SK-N-SH (cell line): Measurements from ENCODE around the gene MELTF. TPM values are rescaled to one million over a fixed set of nuclear protein-coding genes. Genes with fewer than 3 reads are reported as not detected.

Experiments used
- CTCF ChIA-PET: fragments of 300-600, 350-600 bp; formaldehyde crosslinking; extraction: SDS; loops from one replicate; lab custom pipeline; 2021; lab: Yijun Ruan, JAX
- POLR2A ChIA-PET: fragments of 350-600 bp; sonication (Branson Sonifier 250); formaldehyde crosslinking; extraction: SDS; loops from one replicate; lab custom pipeline; 2020; ENCODE audit warnings: antibody characterized with exemption, inconsistent platforms; lab: Yijun Ruan, JAX
- DNase-seq: peaks from one replicate; pipeline ENCODE4 v3.0.0; 2012
- H2AFZ ChIP-seq: fragments of 200-600 bp; sonication (generic); 2 replicates; pipeline ENCODE4 v1.8.1; 2016; ENCODE audit warnings: antibody characterized with exemption, mild to moderate bottlenecking, low read depth
- H3F3A ChIP-seq: fragments of 200-600 bp; sonication (generic); replicated peaks from 2 replicates; pipeline ENCODE3; 2016; ENCODE audit warnings: antibody characterized with exemption, mild to moderate bottlenecking; ENCODE audit not compliant: insufficient read depth
- H3K27ac ChIP-seq, 2 experiments: fragments of 200-500 bp in 1 of 2; fragments of 200-600 bp in 1 of 2; sonication (Bioruptor generic) in 1 of 2; sonication (generic), shearing (Covaris generic) in 1 of 2; 2 replicates each; pipeline versions ENCODE4 v1.5.1 to v1.6.1; 2014 to 2016; ENCODE audit warnings: low read depth in 2 of 2, inconsistent platforms in 1 of 2, low read length in 1 of 2, mild to moderate bottlenecking in 1 of 2, mixed read lengths in 1 of 2
- H3K27me3 ChIP-seq: fragments of 200-600 bp; sonication (generic), shearing (Covaris generic); 2 replicates; pipeline ENCODE4 v1.6.1; 2016; ENCODE audit warnings: mixed run types; ENCODE audit not compliant: insufficient read depth
- H3K36me3 ChIP-seq, 2 experiments: fragments of 200-500 bp in 1 of 2; fragments of 200-600 bp in 1 of 2; sonication (Bioruptor generic) in 1 of 2; sonication (generic) in 1 of 2; replicated peaks in 1 of 2; 2 replicates each; pipeline versions ENCODE3 to v1.5.1; 2014 to 2016; ENCODE audit warnings: low read length in 1 of 2, mild to moderate bottlenecking in 1 of 2; ENCODE audit not compliant: insufficient read depth in 2 of 2, control insufficient read depth in 1 of 2
- H3K4me1 ChIP-seq, 2 experiments: fragments of 200-500 bp in 1 of 2; fragments of 200-600 bp in 1 of 2; sonication (Bioruptor generic) in 1 of 2; sonication (generic), shearing (Covaris generic) in 1 of 2; 2 replicates each; pipeline versions ENCODE4 v1.5.1 to v1.6.1; 2014 to 2016; ENCODE audit warnings: low read depth in 1 of 2, low read length in 1 of 2, mixed run types in 1 of 2; ENCODE audit not compliant: insufficient read depth in 2 of 2, control insufficient read depth in 1 of 2
- H3K4me2 ChIP-seq: fragments of 200-600 bp; sonication (generic), shearing (Covaris generic); 2 replicates; pipeline ENCODE4 v1.6.1; 2017; ENCODE audit warnings: mixed run types
- H3K4me3 ChIP-seq, 2 experiments: fragments of 200-500 bp in 1 of 2; fragments of 200-600 bp in 1 of 2; sonication (Bioruptor generic) in 1 of 2; sonication (generic), shearing (Covaris generic) in 1 of 2; 2 replicates each; pipeline versions ENCODE4 v1.5.1 to v1.8.1; 2014 to 2016; ENCODE audit warnings: low read depth in 2 of 2, inconsistent platforms in 1 of 2, low read length in 1 of 2, mild to moderate bottlenecking in 1 of 2, mixed read lengths in 1 of 2, moderate library complexity in 1 of 2
- H3K79me2 ChIP-seq: fragments of 200-600 bp; sonication (generic); 2 replicates; pipeline ENCODE4 v1.8.1; 2017; ENCODE audit warnings: mild to moderate bottlenecking; ENCODE audit not compliant: insufficient read depth
- H3K9ac ChIP-seq: fragments of 200-600 bp; sonication (generic); 2 replicates; pipeline ENCODE4 v1.6.1; 2017; ENCODE audit warnings: mixed run types
- H3K9me2 ChIP-seq: fragments of 200-600 bp; sonication (generic); 2 replicates; pipeline ENCODE4 v1.6.1; 2017; ENCODE audit warnings: mixed run types
- H3K9me3 ChIP-seq: fragments of 200-600 bp; sonication (generic); 2 replicates; pipeline ENCODE4 v1.6.1; 2017; ENCODE audit warnings: mixed run types, mild to moderate bottlenecking, moderate library complexity
- H4K20me1 ChIP-seq: fragments of 200-600 bp; sonication (generic); 2 replicates; pipeline ENCODE4 v1.6.1; 2017; ENCODE audit warnings: mild to moderate bottlenecking, mixed run types; ENCODE audit not compliant: insufficient read depth
- EP300 ChIP-seq, 2 experiments: IDR thresholded peaks; 2 replicates each; pipeline versions ENCODE4 v1.4.0 to v1.6.1; 2012; ENCODE audit warnings: borderline replicate concordance in 1 of 2, low read depth in 1 of 2, low read length in 1 of 2
- FOXJ3 ChIP-seq: sonication (generic); formaldehyde crosslinking; IDR thresholded peaks from 2 replicates; pipeline ENCODE4 v1.5.1; 2020; ENCODE audit warnings: mild to moderate bottlenecking, missing genetic modification reagents
- FOXM1 ChIP-seq: IDR thresholded peaks from 2 replicates; pipeline ENCODE4 v1.4.0; 2012; ENCODE audit warnings: low read depth, mild to moderate bottlenecking
- GATA2 ChIP-seq: sonication (generic); formaldehyde crosslinking; IDR thresholded peaks from 2 replicates; pipeline ENCODE4 v1.5.0; 2020; ENCODE audit warnings: mild to moderate bottlenecking, missing genetic modification reagents
- MXI1 ChIP-seq: IDR thresholded peaks from 2 replicates; pipeline ENCODE4 v1.6.1; 2012; ENCODE audit warnings: mild to moderate bottlenecking, low read depth, low read length, improper control_type of control experiment
- POLR2AphosphoS5 ChIP-seq: IDR thresholded peaks from 2 replicates; pipeline ENCODE4 v1.6.1; 2012; ENCODE audit warnings: low read depth, low read length
- RAD21 ChIP-seq: IDR thresholded peaks from 2 replicates; pipeline ENCODE4 v1.6.1; 2012; ENCODE audit warnings: mild to moderate bottlenecking, low read length
- RCOR1 ChIP-seq: fragments of 150-350 bp; IDR thresholded peaks from 2 replicates; pipeline ENCODE4 v1.6.1; 2017; ENCODE audit warnings: antibody characterized with exemption, low read length
- SIN3A ChIP-seq: IDR thresholded peaks from 2 replicates; pipeline ENCODE4 v1.6.1; 2012; ENCODE audit warnings: low read depth, mild to moderate bottlenecking, low read length, moderate library complexity, borderline replicate concordance
- SMC3 ChIP-seq: IDR thresholded peaks from 2 replicates; pipeline ENCODE4 v1.6.1; 2012; ENCODE audit warnings: low read depth, low read length, improper control_type of control experiment
- TAF1 ChIP-seq: IDR thresholded peaks from 2 replicates; pipeline ENCODE4 v1.6.1; 2012; ENCODE audit warnings: low read depth, mild to moderate bottlenecking, low read length, moderate library complexity, borderline replicate concordance
- TCF12 ChIP-seq: IDR thresholded peaks from 2 replicates; pipeline ENCODE4 v1.4.0; 2012
- TEAD4 ChIP-seq: IDR thresholded peaks from 2 replicates; pipeline ENCODE4 v1.4.0; 2012; ENCODE audit warnings: mild to moderate bottlenecking, borderline replicate concordance; ENCODE audit not compliant: insufficient read depth
- WGBS: methylation state at CpG from one replicate; pipeline ENCODE4 v1.1.6; 2017; ENCODE audit warnings: low lambda C conversion rate; 5-methylcytosine and 5-hydroxymethylcytosine counted together
- polyA plus RNA-seq, 3 experiments: library from polyadenylated mRNA; depleted of rRNA; stranded (reverse); fragments of >200 nt; gene quantifications; 2 replicates each; pipeline ENCODE4 v1.2.3, GENCODE V29; 2012
- TF ChIP-seq, protein P1 (sequence below): IDR thresholded peaks from 2 replicates; pipeline ENCODE4 v1.4.0; 2012; ENCODE audit warnings: low read depth, borderline replicate concordance
- TF ChIP-seq, protein P2 (sequence below): IDR thresholded peaks from 2 replicates; pipeline ENCODE4 v1.4.0; 2012; ENCODE audit warnings: low read depth
- TF ChIP-seq, protein P3 (sequence below): fragments of 150-350 bp; IDR thresholded peaks from 2 replicates; pipeline ENCODE4 v1.6.1; 2017; ENCODE audit warnings: antibody characterized with exemption, low read length, low read depth, borderline replicate concordance

Gene MELTF
- polyA plus RNA-seq, 1 of the 3 experiments (the other 2 are of a cell fraction) = 32.4 TPM

DNA sequence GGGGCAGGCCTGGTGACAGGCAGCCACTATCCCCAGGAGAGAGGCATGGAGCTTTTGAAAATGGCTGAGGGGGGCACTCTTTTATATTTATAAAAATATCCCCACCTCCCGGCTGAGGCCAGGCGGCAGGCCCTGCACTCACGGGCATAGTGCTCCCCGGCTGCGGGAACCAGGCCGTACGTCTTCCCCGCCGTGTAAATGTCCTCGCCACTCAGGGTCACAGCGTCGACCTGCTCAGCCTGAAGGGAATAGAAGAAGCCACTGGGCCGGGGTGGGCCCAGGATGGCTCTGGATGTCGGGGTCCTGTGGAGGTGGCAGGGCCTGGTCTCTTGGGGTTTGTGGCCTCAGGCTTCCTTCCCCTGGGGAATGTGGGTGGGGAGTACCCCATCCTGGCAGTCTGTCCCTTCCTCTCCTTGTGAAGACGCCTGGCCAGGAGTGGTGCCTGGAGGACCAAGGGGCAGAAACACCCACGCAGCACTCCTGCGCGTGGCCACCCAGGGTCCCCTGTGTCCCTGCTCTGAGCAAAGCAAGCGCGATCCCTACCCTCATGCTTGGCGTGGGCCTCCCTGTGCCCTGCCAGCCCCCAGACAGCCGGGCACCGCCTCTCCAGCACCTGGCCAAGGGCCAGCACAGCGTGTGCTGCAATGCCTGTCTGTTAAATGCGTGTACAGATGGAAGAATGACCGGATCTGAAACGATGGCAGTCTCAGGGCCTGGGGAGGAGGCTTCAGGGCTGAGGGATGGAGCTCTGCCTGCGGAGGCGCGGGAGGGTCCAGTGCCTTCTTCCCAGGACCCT, 18.9 kb downstream of the MELTF start:
- no peaks in the 10 kb centered on the region for H3K36me3 ChIP-seq
- TF ChIP-seq TCF12 (no peak), MXI1 (peak; percentile 71; the same call in 1 of the 2 replicates), SMC3 (no peak), RCOR1 (0 out of 2 replicates have a peak, but pooled peaks have one; percentile 50), TAF1 (no peak), TEAD4 (no peak)
- TF ChIP-seq, protein P1, sequence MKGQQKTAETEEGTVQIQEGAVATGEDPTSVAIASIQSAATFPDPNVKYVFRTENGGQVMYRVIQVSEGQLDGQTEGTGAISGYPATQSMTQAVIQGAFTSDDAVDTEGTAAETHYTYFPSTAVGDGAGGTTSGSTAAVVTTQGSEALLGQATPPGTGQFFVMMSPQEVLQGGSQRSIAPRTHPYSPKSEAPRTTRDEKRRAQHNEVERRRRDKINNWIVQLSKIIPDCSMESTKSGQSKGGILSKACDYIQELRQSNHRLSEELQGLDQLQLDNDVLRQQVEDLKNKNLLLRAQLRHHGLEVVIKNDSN = no peak
- TF ChIP-seq, protein P2, sequence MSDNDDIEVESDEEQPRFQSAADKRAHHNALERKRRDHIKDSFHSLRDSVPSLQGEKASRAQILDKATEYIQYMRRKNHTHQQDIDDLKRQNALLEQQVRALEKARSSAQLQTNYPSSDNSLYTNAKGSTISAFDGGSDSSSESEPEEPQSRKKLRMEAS = no peak
- no peak overlapping the region for H3K9ac ChIP-seq
- DNase-seq = peak; percentile 86
- ChIA-PET POLR2A (no interaction called here), CTCF (interaction anchor here (1.0 to 9.1 kb wide), 6 partner anchors 7 to 176 kb away, joined by 3 to 79 read pairs (median 6); partner anchors contain the start of gene MELTF)
- no peaks in the 10 kb centered on the region for H4K20me1 ChIP-seq
- H3K27ac ChIP-seq = no peak overlapping the region; a peak in 1 of 4 replicates
- no peaks in the 10 kb centered on the region for H3K9me2 ChIP-seq
- peaks cover 0 to 14% of the 10 kb centered on the region in 2 experiments; a peak in 1 of 4 replicates for H3K4me1 ChIP-seq
- no peaks in the 10 kb centered on the region for H3K79me2 ChIP-seq
- H2AFZ ChIP-seq = no peak overlapping the region
- H3K27me3 ChIP-seq = no peaks in the 10 kb centered on the region
- 87% methylated on average over 18 of the region's 30 CpGs for WGBS
- no peaks in the 10 kb centered on the region for H3K9me3 ChIP-seq
- H3F3A ChIP-seq = no peaks in the 10 kb centered on the region
- no peak overlapping the region for H3K4me3 ChIP-seq
- no peak overlapping the region for H3K4me2 ChIP-seq

DNA sequence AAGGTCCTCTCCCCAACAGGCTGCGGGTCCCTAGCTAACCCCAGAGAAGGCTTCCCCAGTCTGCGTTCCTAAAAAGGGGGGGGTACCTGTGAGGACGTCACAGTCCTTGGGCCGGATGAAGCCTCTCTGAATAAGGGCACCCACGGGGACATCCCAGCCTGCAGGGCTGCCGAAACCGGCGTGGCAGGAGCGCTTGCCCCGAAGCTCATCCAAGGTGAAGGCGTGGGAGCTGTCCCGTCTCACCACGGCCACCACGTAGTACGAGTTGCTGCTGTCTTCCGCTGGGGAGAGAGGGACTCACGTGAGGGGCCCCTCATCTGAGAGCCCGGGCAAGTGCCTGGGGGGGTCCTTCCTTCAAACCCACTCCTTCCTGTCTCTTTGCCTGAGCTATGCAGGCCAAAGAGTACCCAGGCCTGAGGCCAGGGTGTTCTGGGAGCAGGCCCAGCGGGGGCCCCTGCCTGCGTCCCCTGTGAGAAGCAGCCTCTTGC, 20.0 kb downstream of the MELTF start:
- Histone ChIP-seq H3K27ac (no peak overlapping the region), H4K20me1 (no peaks in the 10 kb centered on the region), H3K36me3 (no peaks in the 10 kb centered on the region), H3K79me2 (no peaks in the 10 kb centered on the region), H3K9me3 (no peaks in the 10 kb centered on the region), H3K4me1 (peaks cover 0 to 14% of the 10 kb centered on the region in 2 experiments; a peak in 1 of 4 replicates), H3K27me3 (no peaks in the 10 kb centered on the region), H3K4me2 (no peak overlapping the region), H3K4me3 (no peak overlapping the region), H3K9ac (no peak overlapping the region), H3F3A (no peaks in the 10 kb centered on the region), H3K9me2 (no peaks in the 10 kb centered on the region)
- no peak for DNase-seq
- POLR2A ChIA-PET = no interaction called here
- CTCF ChIA-PET = interaction anchor here (1.6 to 9.1 kb wide), 3 partner anchors 9 to 177 kb away, joined by 3 to 79 read pairs (median 13); partner anchors contain the start of gene MELTF
- 96% methylated on average over 4 of the region's 20 CpGs for WGBS
- no peak for TF ChIP-seq RAD21
- TF ChIP-seq, protein P3, sequence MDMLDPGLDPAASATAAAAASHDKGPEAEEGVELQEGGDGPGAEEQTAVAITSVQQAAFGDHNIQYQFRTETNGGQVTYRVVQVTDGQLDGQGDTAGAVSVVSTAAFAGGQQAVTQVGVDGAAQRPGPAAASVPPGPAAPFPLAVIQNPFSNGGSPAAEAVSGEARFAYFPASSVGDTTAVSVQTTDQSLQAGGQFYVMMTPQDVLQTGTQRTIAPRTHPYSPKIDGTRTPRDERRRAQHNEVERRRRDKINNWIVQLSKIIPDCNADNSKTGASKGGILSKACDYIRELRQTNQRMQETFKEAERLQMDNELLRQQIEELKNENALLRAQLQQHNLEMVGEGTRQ = no peak
- no peak for TF ChIP-seq SIN3A
- no peak for TF ChIP-seq GATA2 (CRISPR knock-in tag)
- no peak for TF ChIP-seq MXI1
- TF ChIP-seq POLR2AphosphoS5 = no peak
- TF ChIP-seq EP300 (IDR thresholded peaks at IDR 0.05; ENCODE audit: borderline replicate concordance in 1 of 2, low read depth in 1 of 2, low read length in 1 of 2) = no peak
- no peak for TF ChIP-seq TCF12
- no peak for TF ChIP-seq FOXM1
- TF ChIP-seq FOXJ3 = no peak
- TF ChIP-seq, all 33 proteins: peak for 0
- no peak overlapping the region for H2AFZ ChIP-seq
